Loucy (cell line): ENCODE data around the gene LMX1B.

Experiments
- H2AFZ ChIP-seq: fragments of 200-600 bp; sonication (generic); 2 replicates; pipeline ENCODE4 v1.6.0; 2016; ENCODE audit warnings: antibody characterized with exemption, mild to moderate bottlenecking, low read length, moderate library complexity
- H3F3A ChIP-seq: fragments of 200-600 bp; 2 replicates; pipeline ENCODE4 v1.6.0; 2016; ENCODE audit warnings: antibody characterized with exemption, low read depth, mild to moderate bottlenecking
- H3K27me3 ChIP-seq: fragments of 200-600 bp; sonication (generic); 2 replicates; pipeline ENCODE4 v1.6.1; 2014; ENCODE audit warnings: low read length, mild to moderate bottlenecking; ENCODE audit not compliant: insufficient read depth, poor library complexity, severe bottlenecking
- H3K36me3 ChIP-seq: fragments of 200-600 bp; sonication (generic); 2 replicates; pipeline ENCODE4 v1.6.1; 2016; ENCODE audit warnings: low read length; ENCODE audit not compliant: insufficient read depth
- H3K4me1 ChIP-seq: fragments of 200-600 bp; sonication (generic); 2 replicates; pipeline ENCODE4 v1.5.1; 2014; ENCODE audit warnings: low read length, mild to moderate bottlenecking; ENCODE audit not compliant: insufficient read depth, poor library complexity, severe bottlenecking
- H3K4me2 ChIP-seq: fragments of 200-600 bp; sonication (generic); 2 replicates; pipeline ENCODE4 v1.6.0; 2014; ENCODE audit warnings: antibody characterized with exemption, low read length, low read depth, mild to moderate bottlenecking; ENCODE audit not compliant: poor library complexity, severe bottlenecking
- H3K4me3 ChIP-seq: fragments of 200-600 bp; sonication (generic); 2 replicates; pipeline ENCODE4 v1.5.1; 2014; ENCODE audit warnings: low read length, mild to moderate bottlenecking, mixed read lengths; ENCODE audit not compliant: poor library complexity, severe bottlenecking
- H3K79me2 ChIP-seq: fragments of 200-600 bp; sonication (generic); 2 replicates; pipeline ENCODE4 v1.6.1; 2014; ENCODE audit warnings: low read length; ENCODE audit not compliant: insufficient read depth
- H3K9ac ChIP-seq: fragments of 200-600 bp; sonication (generic); 2 replicates; pipeline ENCODE4 v1.6.0; 2014; ENCODE audit warnings: mild to moderate bottlenecking, low read depth, low read length, moderate library complexity; ENCODE audit not compliant: poor library complexity, severe bottlenecking
- H3K9me2 ChIP-seq: fragments of 200-600 bp; sonication (generic); replicated peaks from 2 replicates; pipeline ENCODE4 v1.6.1; 2016; ENCODE audit warnings: low read depth, low read length, mixed read lengths
- H3K9me3 ChIP-seq: fragments of 200-600 bp; sonication (generic); 2 replicates; pipeline ENCODE4 v1.6.1; 2014; ENCODE audit warnings: mild to moderate bottlenecking, antibody characterized with exemption, low read length, low read depth; ENCODE audit not compliant: insufficient read depth
- H4K20me1 ChIP-seq: fragments of 200-600 bp; sonication (generic); 2 replicates; pipeline ENCODE4 v1.6.0; 2014; ENCODE audit warnings: antibody characterized with exemption, low read length, mild to moderate bottlenecking; ENCODE audit not compliant: insufficient read depth, poor library complexity, severe bottlenecking
- CTCF ChIP-seq: fragments of 200-600 bp; sonication (generic); conservative IDR thresholded peaks from 2 replicates; pipeline ENCODE4 v1.5.1; 2014; ENCODE audit warnings: mild to moderate bottlenecking, antibody characterized with exemption, low read length
- EZH2phosphoT487 ChIP-seq: fragments of 200-600 bp; IDR thresholded peaks from 2 replicates; pipeline ENCODE4 v1.6.1; 2018; ENCODE audit warnings: antibody characterized with exemption, mild to moderate bottlenecking, moderate library complexity, borderline replicate concordance

The LMX1B gene

DNA sequence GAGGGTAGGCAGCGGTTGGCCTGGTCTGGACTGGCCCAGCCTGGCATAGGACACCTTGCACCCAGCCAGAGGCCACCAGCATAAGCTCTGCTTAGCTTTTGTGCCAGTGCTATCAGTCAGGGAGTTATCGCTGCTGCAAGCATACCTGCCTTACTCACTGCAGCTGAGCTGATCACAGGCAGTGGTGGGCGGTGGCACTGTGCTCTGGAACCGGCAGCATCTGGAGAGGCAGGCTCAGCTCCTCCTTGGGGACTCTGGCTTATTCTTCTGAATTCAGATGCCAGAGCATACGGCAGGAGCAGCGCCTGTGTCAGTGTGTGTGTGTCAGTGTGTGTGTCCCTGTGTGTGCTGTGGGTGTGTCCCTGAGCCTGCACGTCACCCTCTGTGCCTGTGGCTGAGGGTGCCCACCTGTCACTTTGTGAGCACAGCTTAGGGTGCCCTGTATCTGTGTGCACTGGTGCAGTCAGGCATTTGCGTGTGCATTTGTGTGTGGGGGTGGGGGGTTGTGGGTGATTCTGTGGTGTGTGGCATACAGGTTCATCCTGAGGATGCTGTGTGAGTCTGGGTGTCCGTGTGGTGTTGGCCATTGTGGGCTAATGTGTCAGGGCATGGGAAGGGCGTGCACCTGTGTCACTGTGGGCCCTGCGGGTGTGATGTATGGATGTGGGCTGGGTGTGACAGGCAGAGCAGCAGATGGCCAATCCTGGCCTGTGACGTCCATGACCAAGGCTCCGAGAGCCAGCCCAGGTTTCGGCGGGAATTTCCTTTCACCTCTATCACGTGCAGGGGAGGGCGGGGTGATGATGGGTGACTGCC, 23.5 kb downstream of the LMX1B start:
- Histone ChIP-seq H3K4me1 (peaks cover 4% of the 10 kb centered on the region), H3K4me3 (no peak overlapping the region), H3K36me3 (no peaks in the 10 kb centered on the region), H3K9me2 (no peaks in the 10 kb centered on the region), H3K79me2 (no peaks in the 10 kb centered on the region), H3F3A (no peaks in the 10 kb centered on the region), H4K20me1 (no peaks in the 10 kb centered on the region), H2AFZ (no peak overlapping the region), H3K27me3 (no peaks in the 10 kb centered on the region), H3K9me3 (no peaks in the 10 kb centered on the region), H3K9ac (no peak overlapping the region), H3K4me2 (no peak overlapping the region)
- TF ChIP-seq CTCF (no peak), EZH2phosphoT487 (no peak)

- no peak overlapping the region for H3K9ac ChIP-seq
- H3K4me3 ChIP-seq, result no peak overlapping the region
- H3K27me3 ChIP-seq, result no peaks in the 10 kb centered on the region
- H4K20me1 ChIP-seq, result no peaks in the 10 kb centered on the region
- H3K4me2 ChIP-seq, result no peak overlapping the region
- no peak overlapping the region for H2AFZ ChIP-seq
- no peak for TF ChIP-seq EZH2phosphoT487
- no peak for TF ChIP-seq CTCF
- no peaks in the 10 kb centered on the region for H3K9me3 ChIP-seq
- H3K79me2 ChIP-seq, result no peaks in the 10 kb centered on the region
- peaks cover 4% of the 10 kb centered on the region for H3K4me1 ChIP-seq
- H3K9me2 ChIP-seq, result no peaks in the 10 kb centered on the region
- H3K36me3 ChIP-seq, result no peaks in the 10 kb centered on the region
- no peaks in the 10 kb centered on the region for H3F3A ChIP-seq
These were observed 24.9 kb downstream of the LMX1B start for GRCh38 chr9:126638571-126639132.

GRCh38 chr9:126639318-126640000, 25.7 kb downstream of the LMX1B start:
- no peak overlapping the region for H2AFZ ChIP-seq
- H3K36me3 ChIP-seq, result no peaks in the 10 kb centered on the region
- no peaks in the 10 kb centered on the region for H3K27me3 ChIP-seq
- H3K4me2 ChIP-seq, result no peak overlapping the region
- H3K4me3 ChIP-seq, result no peak overlapping the region
- peaks cover 4% of the 10 kb centered on the region for H3K4me1 ChIP-seq
- no peak for TF ChIP-seq EZH2phosphoT487
- TF ChIP-seq CTCF, result no peak
- H3K9me2 ChIP-seq, result no peaks in the 10 kb centered on the region
- H3F3A ChIP-seq, result no peaks in the 10 kb centered on the region
- no peaks in the 10 kb centered on the region for H3K9me3 ChIP-seq
- H3K79me2 ChIP-seq, result no peaks in the 10 kb centered on the region
- no peaks in the 10 kb centered on the region for H4K20me1 ChIP-seq
- no peak overlapping the region for H3K9ac ChIP-seq
